ENCODE measurements around the gene ING5.
"Not testable (repeated sequence)": the region's sequence is repeated elsewhere in the genome, so short reads cannot be mapped to it uniquely, and the experiment has no call there.

The ING5 gene

DNA sequence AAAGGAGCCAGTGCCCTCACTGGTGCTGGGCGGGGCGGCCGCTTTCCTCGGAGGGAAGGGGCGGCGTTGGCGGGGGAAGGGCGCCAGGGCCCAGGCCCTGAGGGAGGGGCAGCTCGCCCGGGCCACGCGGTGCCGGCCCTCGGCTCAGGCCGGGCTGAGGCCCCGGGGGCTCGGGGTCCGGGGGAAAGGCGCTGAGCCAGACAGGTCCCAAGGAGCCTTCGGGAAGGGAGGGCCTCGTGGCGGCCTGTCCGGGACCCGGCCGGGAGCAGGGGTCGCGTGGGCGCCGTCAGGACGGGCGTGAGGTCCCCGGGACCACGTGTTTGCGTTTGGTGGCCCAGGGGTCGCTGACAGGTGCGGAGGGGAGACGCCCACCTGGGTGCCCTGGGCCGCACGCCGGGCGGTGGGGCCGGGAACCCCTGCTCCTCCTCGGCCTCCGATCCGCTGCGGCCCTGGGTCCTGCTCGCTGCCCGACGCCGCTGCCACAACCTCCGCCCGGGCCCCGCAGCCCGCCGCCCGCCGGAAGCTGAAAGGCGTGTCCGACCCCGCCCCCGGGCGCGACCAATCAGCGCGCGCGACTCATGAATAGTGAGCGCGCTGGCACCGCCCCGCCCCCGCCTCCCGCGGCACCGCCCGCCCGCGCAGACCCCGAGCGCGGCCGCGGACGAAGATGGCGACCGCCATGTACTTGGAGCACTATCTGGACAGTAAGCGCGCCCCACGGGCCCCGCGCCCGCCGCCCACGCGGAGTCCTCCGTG, at the start of gene ING5:
ING5 (plus strand) TSS at position 641 of the 756 bp plus-strand sequence; CDS start at position 668, 27 bp downstream.
- DNase-seq (ENCODE audit: low spot score): peak; percentile 77

DNA sequence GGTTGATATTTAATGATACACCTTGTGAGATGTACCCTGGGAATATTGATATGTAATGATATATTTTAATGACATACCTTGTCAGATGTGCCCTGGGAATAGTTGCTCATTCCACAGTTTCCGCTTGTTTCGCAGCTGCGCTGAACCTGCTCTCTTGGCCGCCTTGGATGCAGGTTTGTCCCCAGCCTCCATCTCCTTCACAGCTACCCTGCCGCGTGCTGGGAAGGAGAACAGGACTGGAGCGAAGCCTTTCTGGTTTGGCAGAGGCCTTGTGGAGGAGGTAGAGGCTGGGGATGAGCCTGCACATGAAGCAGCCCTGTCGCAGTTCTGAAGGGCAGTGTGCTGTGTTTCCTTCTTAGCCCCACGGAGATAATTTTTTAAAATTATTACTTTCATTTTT, 49.7 kb upstream of the ING5 start:
- no peak for DNase-seq (ENCODE audit: low spot score)

DNA sequence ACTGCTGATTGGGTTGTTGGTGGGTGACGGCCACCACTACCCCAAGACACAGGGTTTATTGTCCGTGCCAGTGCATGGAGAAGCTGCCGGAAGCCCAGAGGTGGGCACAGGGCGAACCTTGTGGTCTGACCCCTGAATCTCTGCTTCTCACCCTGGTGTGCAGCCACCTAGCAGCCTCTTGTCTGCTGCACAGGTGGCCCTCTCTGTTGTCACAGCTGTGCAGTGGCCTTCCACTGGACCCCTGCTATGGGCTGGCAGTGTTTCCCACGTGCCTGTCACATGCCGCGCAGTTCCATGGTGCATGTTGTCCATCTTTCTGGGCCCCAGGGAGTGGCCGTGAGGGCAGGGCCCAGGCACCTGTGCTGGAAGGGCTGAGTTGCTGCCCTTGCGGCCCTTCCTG, 49.1 kb upstream of the ING5 start:
- DNase-seq (ENCODE audit: low spot score): no peak

DNA sequence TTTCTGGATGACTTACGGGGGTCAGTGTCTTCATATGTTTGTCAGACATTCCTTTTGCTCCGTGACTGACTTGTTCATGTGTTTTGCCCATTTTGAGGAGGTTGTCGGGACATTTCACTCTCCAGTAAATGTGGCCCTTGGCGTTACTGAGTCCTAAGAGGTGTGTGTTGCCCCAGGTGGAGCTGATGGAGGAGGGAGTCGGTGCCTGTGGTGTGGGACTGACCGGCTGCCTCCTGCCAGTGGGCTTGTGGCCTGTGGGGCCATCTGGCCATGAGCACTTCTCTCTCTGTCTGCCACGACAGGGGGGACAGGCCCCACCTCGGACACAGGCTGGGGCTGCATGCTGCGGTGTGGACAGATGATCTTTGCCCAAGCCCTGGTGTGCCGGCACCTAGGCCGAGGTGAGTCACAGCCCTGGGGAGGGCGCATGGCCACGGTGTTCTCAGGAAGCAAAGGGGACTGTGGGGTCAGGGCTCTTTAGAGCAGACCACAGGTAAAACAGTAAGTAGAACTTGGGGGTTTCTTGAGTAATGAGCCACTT, 48.6 kb upstream of the ING5 start:
- no peak for DNase-seq (ENCODE audit: low spot score)

- DNase-seq (ENCODE audit: low spot score): no peak
Measured at GRCh38 chr2:241654551-241654950, 47.3 kb upstream of the ING5 start.

GRCh38 chr2:241655516-241656189, 46.2 kb upstream of the ING5 start:
- no peak for DNase-seq (ENCODE audit: low spot score)

GRCh38 chr2:241656190-241656741, 45.6 kb upstream of the ING5 start:
- DNase-seq (ENCODE audit: low spot score): no peak

- DNase-seq (ENCODE audit: low spot score): no peak
Measured at GRCh38 chr2:241657786-241658254, 44.0 kb upstream of the ING5 start.

DNA sequence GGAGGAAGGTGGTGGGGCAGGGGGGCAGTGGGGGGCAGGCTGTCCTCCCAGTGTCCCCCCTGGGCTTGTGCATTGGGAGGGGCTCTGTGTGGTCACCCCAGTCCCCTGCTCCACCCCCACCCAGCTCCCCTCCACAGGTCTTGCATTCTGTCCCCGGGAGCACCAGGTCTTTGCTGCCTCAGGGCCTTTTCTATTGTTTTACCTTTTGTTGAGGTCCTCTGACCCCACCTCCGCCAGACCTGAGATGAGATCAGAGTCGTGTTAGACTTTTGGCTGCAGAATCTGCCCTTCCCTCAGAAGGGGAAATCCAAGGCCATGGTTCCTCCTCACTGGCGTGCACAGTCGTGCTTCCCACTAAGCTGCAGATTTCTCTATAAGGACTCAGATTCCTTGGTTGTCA, 43.5 kb upstream of the ING5 start:
- DNase-seq (ENCODE audit: low spot score): no peak

DNA sequence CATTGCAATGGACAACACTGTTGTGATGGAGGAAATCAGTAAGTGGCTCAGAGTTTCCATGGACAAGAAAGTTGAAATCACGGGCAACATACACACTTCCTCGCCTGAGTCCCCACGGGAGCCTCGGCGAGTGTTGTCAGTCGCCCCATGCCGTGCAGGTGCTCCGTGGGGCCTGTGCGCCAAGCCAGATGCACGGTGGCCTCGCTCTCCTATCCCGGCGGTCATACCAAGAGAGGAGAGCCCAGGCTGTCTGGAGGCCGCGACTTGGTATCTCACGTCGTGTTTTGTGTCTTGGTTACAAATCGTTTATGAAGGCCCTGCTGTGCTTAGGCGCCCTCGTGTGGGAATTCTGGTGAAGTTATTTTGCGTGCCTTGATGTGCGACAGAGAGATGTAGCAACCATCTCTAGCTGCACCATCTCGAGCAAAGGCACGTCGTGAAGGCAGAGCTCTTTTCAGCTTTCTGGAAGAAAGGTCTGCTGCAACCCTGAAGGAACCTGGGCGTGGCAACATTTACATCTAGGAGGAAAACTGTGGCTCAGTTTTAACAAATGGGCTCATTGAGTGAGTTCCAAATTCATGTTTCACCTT, 42.6 kb upstream of the ING5 start:
- no peak for DNase-seq (ENCODE audit: low spot score)

DNA sequence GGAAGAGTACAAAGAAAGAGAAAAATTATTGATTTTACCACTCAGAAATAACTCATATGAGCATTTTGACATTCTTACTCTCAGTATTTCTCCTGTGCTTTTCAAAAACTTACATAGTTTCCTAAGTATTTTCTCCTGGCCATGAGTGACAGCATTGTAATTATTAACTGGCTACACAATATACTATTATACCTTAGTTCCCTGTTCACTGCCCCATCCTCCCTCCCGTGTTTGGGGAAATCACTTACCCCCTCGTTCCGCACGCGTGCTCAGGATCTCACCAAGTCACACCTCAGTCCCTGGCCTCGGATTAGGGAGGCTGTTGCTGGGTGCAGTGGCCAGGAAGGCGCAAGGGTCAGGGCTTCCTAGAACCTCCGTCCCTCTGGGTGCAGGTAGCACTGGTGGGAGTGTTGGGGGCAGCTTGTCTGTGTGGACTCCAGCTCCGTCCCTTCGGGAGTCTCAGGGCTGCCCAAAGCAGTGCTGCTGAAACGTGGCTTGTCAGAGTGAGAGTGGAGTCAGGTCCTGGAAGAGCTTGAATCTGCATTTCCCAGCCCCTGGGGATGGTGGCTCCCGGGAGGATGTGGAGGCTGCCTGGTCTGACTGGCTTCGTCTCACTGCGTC, 41.1 kb upstream of the ING5 start:
- DNase-seq (ENCODE audit: low spot score): no peak

- not testable (repeated sequence) for DNase-seq (ENCODE audit: low spot score)
Measured at GRCh38 chr2:241662731-241663130, 39.1 kb upstream of the ING5 start.

- no peak for DNase-seq (ENCODE audit: low spot score)
Measured at GRCh38 chr2:241665731-241666440, 36.0 kb upstream of the ING5 start.

GRCh38 chr2:241666627-241667400, 35.0 kb upstream of the ING5 start:
- no peak for DNase-seq (ENCODE audit: low spot score)

GRCh38 chr2:241668354-241668753, 33.5 kb upstream of the ING5 start:
- DNase-seq (ENCODE audit: low spot score): no peak

GRCh38 chr2:241668839-241669238, 33.0 kb upstream of the ING5 start:
- no peak for DNase-seq (ENCODE audit: low spot score)

DNA sequence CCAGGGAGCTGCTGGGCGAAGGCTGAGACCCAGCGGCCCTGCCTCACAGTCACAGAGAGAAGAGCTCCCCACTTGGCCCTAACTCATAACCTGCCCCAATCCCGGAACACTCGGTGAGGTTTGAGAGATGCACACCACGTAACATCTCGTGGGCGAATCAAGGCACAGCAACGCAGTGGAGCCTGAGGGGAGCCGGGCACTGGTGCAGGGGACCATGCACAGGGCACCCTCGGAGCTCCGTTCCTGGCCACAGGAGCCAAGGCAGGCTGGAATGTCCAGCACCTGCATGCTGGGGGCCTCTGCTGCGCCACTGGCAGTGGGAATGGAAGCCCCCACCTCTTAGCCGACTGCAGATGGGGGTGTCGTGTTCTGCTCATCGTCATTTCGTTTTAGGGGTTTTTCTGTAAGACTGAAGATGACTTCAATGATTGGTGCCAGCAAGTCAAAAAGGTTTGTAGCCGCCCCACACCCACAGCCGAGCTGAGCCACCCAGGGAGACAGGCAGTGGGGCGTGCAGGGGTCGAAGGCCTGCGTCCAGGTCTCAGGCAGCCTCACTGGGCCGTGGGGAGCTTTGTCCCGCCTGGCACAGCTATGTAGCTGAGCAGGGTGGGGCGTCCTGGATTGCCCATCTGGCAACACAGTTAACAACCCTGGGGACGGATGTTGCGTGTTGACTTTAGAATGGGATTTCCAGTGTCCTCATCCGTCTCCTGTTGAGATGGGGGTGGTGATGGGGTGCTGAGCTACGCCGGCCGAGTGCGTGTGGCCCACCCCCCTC, 31.3 kb upstream of the ING5 start:
- DNase-seq (ENCODE audit: low spot score): no peak

DNA sequence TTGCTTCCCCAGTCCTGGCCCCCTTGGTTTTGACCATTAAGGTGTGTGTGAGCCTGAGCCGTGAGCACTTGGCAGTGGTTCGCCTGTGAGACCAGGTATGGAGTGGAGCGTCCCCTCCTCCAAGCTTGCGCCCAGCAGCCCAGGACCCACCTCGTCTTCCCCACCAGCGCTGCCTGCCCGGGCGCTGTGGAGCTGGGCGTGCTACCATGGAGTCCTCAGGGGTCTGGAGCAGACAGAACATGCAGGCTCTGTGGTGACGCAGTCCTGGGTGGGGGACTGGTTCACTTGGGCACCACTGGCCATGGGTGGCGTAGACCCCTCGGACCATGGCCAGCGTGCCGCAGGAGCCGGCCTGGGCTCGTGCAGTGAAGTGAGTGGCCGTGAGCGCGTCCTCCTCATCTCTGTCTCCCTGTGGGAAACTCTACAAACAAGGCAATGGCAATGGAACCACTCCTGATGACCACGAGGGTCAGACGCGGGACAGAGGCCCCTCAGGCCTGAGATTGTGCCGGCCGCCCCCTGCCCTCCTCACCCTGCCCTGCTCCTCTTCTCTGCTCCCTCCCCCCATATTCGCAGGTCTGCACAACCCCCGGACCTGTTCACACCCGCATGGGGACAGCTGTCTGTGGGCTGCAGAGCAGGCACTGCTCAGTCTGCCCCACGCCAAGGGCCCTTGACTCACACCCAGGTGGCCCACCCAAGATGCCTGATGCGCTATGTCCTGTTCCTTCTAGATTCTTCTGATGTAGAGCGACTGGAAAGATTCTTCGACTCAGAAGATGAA, 30.2 kb upstream of the ING5 start:
- no peak for DNase-seq (ENCODE audit: low spot score)
